ENCODE measurements around the gene PIK3C2G.

- TF ChIP-seq CTCF (conservative IDR thresholded peaks at IDR 0.05; ENCODE audit: low read length) (no peak), EZH2phosphoT487 (IDR thresholded peaks at IDR 0.05; ENCODE audit: borderline replicate concordance, low read depth, low read length) (no peak)
Observed at GRCh38 chr12:18589316-18589715, 328.0 kb downstream of the PIK3C2G start.
